ENCODE results near the gene WDFY3. TPM values are rescaled to one million over a fixed set of nuclear protein-coding genes. Genes with fewer than 3 reads are reported as not detected.

The WDFY3 gene
- total RNA-seq, 1 donor = 91.9 TPM

GRCh38 chr4:84917086-84917821, 49.2 kb downstream of the WDFY3 start:
- Histone ChIP-seq H3K9me3 (ENCODE audit: low read depth, low read length) (no peaks in the 10 kb centered on the region), H2AFZ (ENCODE audit: low read length) (no peak overlapping the region), H3K36me3 (ENCODE audit: insufficient read depth, low read length) (no peaks in the 10 kb centered on the region), H3K27me3 (ENCODE audit: insufficient read depth, low read length) (no peaks in the 10 kb centered on the region), H3K27ac (ENCODE audit: low read depth, low read length) (no peak overlapping the region), H3K4me2 (ENCODE audit: insufficient read depth, low read length) (no peak overlapping the region), H4K20me1 (ENCODE audit: insufficient read depth, low read length) (peaks cover 5% of the 10 kb centered on the region), H3K79me2 (ENCODE audit: insufficient read depth, low read length) (peaks cover 57% of the 10 kb centered on the region), H3K4me3 (ENCODE audit: insufficient read depth, low read length) (no peak overlapping the region), H3K4me1 (ENCODE audit: insufficient read depth, low read length) (peaks cover 33% of the 10 kb centered on the region)
- DNase-seq (ENCODE audit: insufficient read length, low spot score, missing footprints) = no peak
- TF ChIP-seq CTCF (IDR thresholded peaks at IDR 0.05; ENCODE audit: extremely low read depth, low read depth, low read length) = no peak

- H3K4me3 ChIP-seq (ENCODE audit: insufficient read depth, low read length) = no peak overlapping the region
- no peak for DNase-seq (ENCODE audit: insufficient read length, low spot score, missing footprints)
- H4K20me1 ChIP-seq (ENCODE audit: insufficient read depth, low read length) = peaks cover 10% of the 10 kb centered on the region
- H2AFZ ChIP-seq (ENCODE audit: low read length) = no peak overlapping the region
- no peak overlapping the region for H3K27ac ChIP-seq (ENCODE audit: low read depth, low read length)
- no peak overlapping the region for H3K4me2 ChIP-seq (ENCODE audit: insufficient read depth, low read length)
- no peaks in the 10 kb centered on the region for H3K27me3 ChIP-seq (ENCODE audit: insufficient read depth, low read length)
- H3K4me1 ChIP-seq (ENCODE audit: insufficient read depth, low read length) = peaks cover 33% of the 10 kb centered on the region
- no peaks in the 10 kb centered on the region for H3K9me3 ChIP-seq (ENCODE audit: low read depth, low read length)
- H3K36me3 ChIP-seq (ENCODE audit: insufficient read depth, low read length) = no peaks in the 10 kb centered on the region
- H3K79me2 ChIP-seq (ENCODE audit: insufficient read depth, low read length) = peaks cover 65% of the 10 kb centered on the region
- TF ChIP-seq CTCF (IDR thresholded peaks at IDR 0.05; ENCODE audit: extremely low read depth, low read depth, low read length) = no peak
Measured at GRCh38 chr4:84916227-84916626, 50.3 kb downstream of the WDFY3 start.

- H3K27ac ChIP-seq (ENCODE audit: low read depth, low read length) = no peak overlapping the region
- no peaks in the 10 kb centered on the region for H3K27me3 ChIP-seq (ENCODE audit: insufficient read depth, low read length)
- no peak for DNase-seq (ENCODE audit: insufficient read length, low spot score, missing footprints)
- peaks cover 10% of the 10 kb centered on the region for H4K20me1 ChIP-seq (ENCODE audit: insufficient read depth, low read length)
- H3K4me1 ChIP-seq (ENCODE audit: insufficient read depth, low read length) = peaks cover 25% of the 10 kb centered on the region
- H3K9me3 ChIP-seq (ENCODE audit: low read depth, low read length) = no peaks in the 10 kb centered on the region
- H3K4me2 ChIP-seq (ENCODE audit: insufficient read depth, low read length) = no peak overlapping the region
- H3K4me3 ChIP-seq (ENCODE audit: insufficient read depth, low read length) = no peak overlapping the region
- no peaks in the 10 kb centered on the region for H3K36me3 ChIP-seq (ENCODE audit: insufficient read depth, low read length)
- H2AFZ ChIP-seq (ENCODE audit: low read length) = no peak overlapping the region
- H3K79me2 ChIP-seq (ENCODE audit: insufficient read depth, low read length) = peaks cover 68% of the 10 kb centered on the region
- TF ChIP-seq CTCF (IDR thresholded peaks at IDR 0.05; ENCODE audit: extremely low read depth, low read depth, low read length) = no peak
Measured at GRCh38 chr4:84915396-84915780, 51.1 kb downstream of the WDFY3 start.

GRCh38 chr4:84914686-84915395, 51.6 kb downstream of the WDFY3 start:
- Histone ChIP-seq H4K20me1 (ENCODE audit: insufficient read depth, low read length) (peaks cover 10% of the 10 kb centered on the region), H3K9me3 (ENCODE audit: low read depth, low read length) (no peaks in the 10 kb centered on the region), H3K79me2 (ENCODE audit: insufficient read depth, low read length) (peaks cover 64% of the 10 kb centered on the region), H3K36me3 (ENCODE audit: insufficient read depth, low read length) (no peaks in the 10 kb centered on the region), H3K4me1 (ENCODE audit: insufficient read depth, low read length) (peaks cover 21% of the 10 kb centered on the region), H2AFZ (ENCODE audit: low read length) (no peak overlapping the region), H3K4me2 (ENCODE audit: insufficient read depth, low read length) (no peak overlapping the region), H3K27me3 (ENCODE audit: insufficient read depth, low read length) (no peaks in the 10 kb centered on the region), H3K4me3 (ENCODE audit: insufficient read depth, low read length) (no peak overlapping the region), H3K27ac (ENCODE audit: low read depth, low read length) (no peak overlapping the region)
- no peak for DNase-seq (ENCODE audit: insufficient read length, low spot score, missing footprints)
- TF ChIP-seq CTCF (IDR thresholded peaks at IDR 0.05; ENCODE audit: extremely low read depth, low read depth, low read length) = no peak

Data from osteoblast (primary cell).